Measurements from ENCODE around the gene CSGALNACT2. TPM values are rescaled to one million over a fixed set of nuclear protein-coding genes. Genes with fewer than 3 reads are reported as not detected.

Gene CSGALNACT2
- total RNA-seq, 2 experiments from 2014 or later: 13.2 to 33.6 TPM

DNA sequence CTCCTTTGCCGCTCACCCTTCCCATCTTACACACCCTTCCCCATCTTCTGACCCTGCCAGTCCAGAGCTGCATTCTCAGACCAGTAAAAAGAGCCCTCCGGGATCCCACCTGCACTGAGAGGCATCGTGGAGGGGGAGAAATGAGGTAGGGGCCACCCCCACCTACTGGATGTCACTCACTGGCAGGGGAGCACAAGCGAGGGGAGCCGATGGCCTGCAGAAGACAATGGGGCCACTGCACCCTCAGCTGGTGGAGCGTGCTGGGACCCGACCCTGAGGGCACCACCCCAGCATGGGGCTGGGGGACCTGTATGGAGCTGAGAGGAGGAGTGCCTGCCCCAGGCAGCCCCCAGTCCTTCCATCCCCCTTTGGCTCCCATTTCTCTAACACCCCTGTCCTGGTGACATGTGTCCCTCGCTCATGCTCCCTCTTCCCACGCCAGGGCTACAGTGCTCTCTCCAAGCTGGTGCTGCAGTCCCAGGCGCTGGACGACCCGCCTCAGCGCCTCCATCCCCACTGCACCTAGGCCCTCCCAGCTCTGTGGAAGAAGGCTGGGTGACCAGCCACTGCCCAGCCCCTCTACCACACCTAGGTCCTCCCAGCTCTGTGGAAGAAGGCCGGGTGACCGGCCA, 78.8 kb downstream of the CSGALNACT2 start:
- Histone ChIP-seq H2AFZ (ENCODE audit: low read length) (no peak overlapping the region), H3K79me2 (ENCODE audit: insufficient read depth, low read depth, low read length) (no peaks in the 10 kb centered on the region), H3K4me3 (ENCODE audit: low read depth, low read length, poor library complexity, severe bottlenecking) (no peak overlapping the region), H3K9me3 (ENCODE audit: low read length) (no peaks in the 10 kb centered on the region), H3K4me1 (ENCODE audit: insufficient read depth, low read length, poor library complexity, severe bottlenecking) (peaks cover 10% of the 10 kb centered on the region), H3K27ac (ENCODE audit: low read depth, low read length, poor library complexity, severe bottlenecking) (no peak overlapping the region), H3K9me2 (ENCODE audit: insufficient read depth, low read length) (no peaks in the 10 kb centered on the region), H4K20me1 (ENCODE audit: insufficient read depth, low read length) (no peaks in the 10 kb centered on the region), H3K36me3 (ENCODE audit: insufficient read depth, low read length) (no peaks in the 10 kb centered on the region), H3K4me2 (ENCODE audit: low read length) (no peak overlapping the region)
- no peak for DNase-seq (ENCODE audit: low spot score)
- intact Hi-C loops (cut with micrococcal nuclease; ENCODE audit: unreplicated experiment): no loop called here
- ChIA-PET CTCF (ENCODE audit: unreplicated experiment) (no interaction called here), POLR2A (interaction anchor here (0.6 kb wide), 1 partner anchor 66 kb away, joined by 3 read pairs; no protein-coding TSS in a partner anchor)
- no peak for TF ChIP-seq EZH2phosphoT487 (IDR thresholded peaks at IDR 0.05; ENCODE audit: borderline replicate concordance, low read depth, low read length)
- TF ChIP-seq, protein P1, sequence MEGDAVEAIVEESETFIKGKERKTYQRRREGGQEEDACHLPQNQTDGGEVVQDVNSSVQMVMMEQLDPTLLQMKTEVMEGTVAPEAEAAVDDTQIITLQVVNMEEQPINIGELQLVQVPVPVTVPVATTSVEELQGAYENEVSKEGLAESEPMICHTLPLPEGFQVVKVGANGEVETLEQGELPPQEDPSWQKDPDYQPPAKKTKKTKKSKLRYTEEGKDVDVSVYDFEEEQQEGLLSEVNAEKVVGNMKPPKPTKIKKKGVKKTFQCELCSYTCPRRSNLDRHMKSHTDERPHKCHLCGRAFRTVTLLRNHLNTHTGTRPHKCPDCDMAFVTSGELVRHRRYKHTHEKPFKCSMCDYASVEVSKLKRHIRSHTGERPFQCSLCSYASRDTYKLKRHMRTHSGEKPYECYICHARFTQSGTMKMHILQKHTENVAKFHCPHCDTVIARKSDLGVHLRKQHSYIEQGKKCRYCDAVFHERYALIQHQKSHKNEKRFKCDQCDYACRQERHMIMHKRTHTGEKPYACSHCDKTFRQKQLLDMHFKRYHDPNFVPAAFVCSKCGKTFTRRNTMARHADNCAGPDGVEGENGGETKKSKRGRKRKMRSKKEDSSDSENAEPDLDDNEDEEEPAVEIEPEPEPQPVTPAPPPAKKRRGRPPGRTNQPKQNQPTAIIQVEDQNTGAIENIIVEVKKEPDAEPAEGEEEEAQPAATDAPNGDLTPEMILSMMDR (conservative IDR thresholded peaks at IDR 0.05; ENCODE audit: low read length): no peak
- no TSS peak for BruUV-seq (replicated peaks)

DNA sequence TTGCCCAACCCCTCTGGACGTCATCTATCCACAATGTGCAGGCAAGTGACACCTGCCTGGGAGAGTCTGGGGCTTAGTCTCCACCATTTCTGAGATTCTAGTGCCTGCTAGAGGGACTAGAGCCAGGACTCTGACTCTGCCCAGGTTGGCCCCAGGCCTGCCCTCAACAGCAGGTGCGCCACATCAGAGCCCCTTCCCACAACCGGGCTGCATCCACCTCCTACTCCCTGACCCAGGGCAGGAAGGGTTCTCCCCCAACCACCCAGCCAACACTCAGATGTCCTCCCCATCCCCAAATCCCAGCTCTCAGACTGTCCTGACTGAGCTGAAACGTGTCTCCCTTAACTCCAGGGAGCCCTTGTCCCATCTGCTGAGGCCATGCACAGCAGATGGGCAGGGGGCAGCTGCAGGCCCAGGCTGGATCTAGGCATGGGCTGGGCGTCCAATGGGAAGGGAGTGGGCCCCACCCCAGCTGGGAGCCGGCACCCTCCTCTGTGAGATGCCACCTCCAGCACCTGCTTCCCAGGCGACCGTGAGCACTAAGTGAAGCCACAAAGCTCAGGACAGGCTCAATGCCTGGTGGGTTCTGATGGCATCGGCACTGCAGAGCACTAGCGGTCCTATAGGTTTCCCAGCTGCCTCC, 79.4 kb downstream of the CSGALNACT2 start:
- TF ChIP-seq, protein P1 (conservative IDR thresholded peaks at IDR 0.05; ENCODE audit: low read length): no peak
- TF ChIP-seq EZH2phosphoT487 (IDR thresholded peaks at IDR 0.05; ENCODE audit: borderline replicate concordance, low read depth, low read length): no peak
- no peak overlapping the region for H3K27ac ChIP-seq (ENCODE audit: low read depth, low read length, poor library complexity, severe bottlenecking)
- ChIA-PET POLR2A (interaction anchor here (0.5 to 0.6 kb wide), 2 partner anchors 111 to 216 kb away, joined by 3 to 4 read pairs; no protein-coding TSS in a partner anchor), CTCF (ENCODE audit: unreplicated experiment) (no interaction called here)
- no peak overlapping the region for H2AFZ ChIP-seq (ENCODE audit: low read length)
- H3K4me1 ChIP-seq (ENCODE audit: insufficient read depth, low read length, poor library complexity, severe bottlenecking): peaks cover 11% of the 10 kb centered on the region
- no peaks in the 10 kb centered on the region for H4K20me1 ChIP-seq (ENCODE audit: insufficient read depth, low read length)
- H3K79me2 ChIP-seq (ENCODE audit: insufficient read depth, low read depth, low read length): no peaks in the 10 kb centered on the region
- H3K4me3 ChIP-seq (ENCODE audit: low read depth, low read length, poor library complexity, severe bottlenecking): no peak overlapping the region
- BruUV-seq (replicated peaks): no TSS peak
- H3K36me3 ChIP-seq (ENCODE audit: insufficient read depth, low read length): no peaks in the 10 kb centered on the region
- no peaks in the 10 kb centered on the region for H3K9me3 ChIP-seq (ENCODE audit: low read length)
- no peaks in the 10 kb centered on the region for H3K9me2 ChIP-seq (ENCODE audit: insufficient read depth, low read length)
- no peak for DNase-seq (ENCODE audit: low spot score)
- no peak overlapping the region for H3K4me2 ChIP-seq (ENCODE audit: low read length)
- intact Hi-C loops (cut with micrococcal nuclease; ENCODE audit: unreplicated experiment): no loop called here
